OCI-LY7 (cell line): ENCODE results near the gene GFI1B. TPM values are rescaled to one million over a fixed set of nuclear protein-coding genes. Genes with fewer than 3 reads are reported as not detected.
A peak's percentile ranks its signal among the peaks of the same experiment; 100 is the strongest.

ENCODE experiments used
- BruUV-seq: library from RNA; stranded (reverse); fragments of 400-500 nt; replicated peaks from 2 replicates; lab custom pipeline; 2021; lab: Mats Ljungman, UMichigan
- CTCF ChIA-PET: fragments of 300-600 bp; sonication (Branson Sonifier 250); formaldehyde crosslinking; loops from one replicate; lab custom pipeline; 2022; ENCODE audit warnings: antibody characterized with exemption; ENCODE audit not compliant: unreplicated experiment; lab: Charles Lee
- POLR2A ChIA-PET: fragments of 300-600 bp; sonication (Branson Sonifier 250); formaldehyde crosslinking; loops from one replicate; lab custom pipeline; 2022; ENCODE audit warnings: antibody characterized with exemption; lab: Charles Lee
- DNase-seq: peaks from one replicate; pipeline ENCODE4 v3.0.0-alpha.2; 2015; ENCODE audit warnings: low spot score
- H2AFZ ChIP-seq: fragments of 200-600 bp; sonication (generic), shearing (Covaris generic); 2 replicates; pipeline ENCODE4 v1.6.1; 2014; ENCODE audit warnings: mild to moderate bottlenecking, antibody characterized with exemption, low read length, moderate library complexity
- H3K27ac ChIP-seq: fragments of 200-600 bp; sonication (generic); 2 replicates; pipeline ENCODE4 v1.5.1; 2014; ENCODE audit warnings: mixed run types, low read depth, mild to moderate bottlenecking, moderate library complexity, low read length, inconsistent platforms; ENCODE audit not compliant: poor library complexity, severe bottlenecking
- H3K36me3 ChIP-seq: fragments of 200-600 bp; sonication (generic); 2 replicates; pipeline ENCODE4 v1.6.1; 2014; ENCODE audit warnings: mild to moderate bottlenecking, antibody characterized with exemption, low read length, moderate library complexity, mixed read lengths; ENCODE audit not compliant: insufficient read depth
- H3K4me1 ChIP-seq: fragments of 200-600 bp; sonication (generic); 2 replicates; pipeline ENCODE4 v1.5.1; 2014; ENCODE audit warnings: mild to moderate bottlenecking, low read length; ENCODE audit not compliant: insufficient read depth, poor library complexity, severe bottlenecking
- H3K4me2 ChIP-seq: fragments of 200-600 bp; sonication (generic); 2 replicates; pipeline ENCODE4 v1.6.1; 2014; ENCODE audit warnings: mild to moderate bottlenecking, low read length
- H3K4me3 ChIP-seq: fragments of 200-600 bp; sonication (generic); 2 replicates; pipeline ENCODE4 v1.5.1; 2014; ENCODE audit warnings: mild to moderate bottlenecking, low read depth, low read length; ENCODE audit not compliant: poor library complexity, severe bottlenecking
- H3K79me2 ChIP-seq: fragments of 200-600 bp; sonication (generic); 2 replicates; pipeline ENCODE4 v1.6.1; 2016; ENCODE audit warnings: low read depth, mild to moderate bottlenecking, low read length, moderate library complexity, mixed read lengths; ENCODE audit not compliant: insufficient read depth
- H3K9me2 ChIP-seq: fragments of 200-600 bp; sonication (generic); 2 replicates; pipeline ENCODE4 v1.6.1; 2016; ENCODE audit warnings: mild to moderate bottlenecking, low read length, mixed read lengths; ENCODE audit not compliant: insufficient read depth
- H3K9me3 ChIP-seq: fragments of 200-600 bp; sonication (generic); 2 replicates; pipeline ENCODE4 v1.6.1; 2014; ENCODE audit warnings: mild to moderate bottlenecking, mixed run types, low read length, mixed read lengths
- H4K20me1 ChIP-seq: fragments of 200-600 bp; sonication (generic); 2 replicates; pipeline ENCODE4 v1.6.1; 2014; ENCODE audit warnings: mild to moderate bottlenecking, antibody characterized with exemption, low read length, moderate library complexity, mixed read lengths; ENCODE audit not compliant: insufficient read depth
- CTCF ChIP-seq: fragments of 200-600 bp; sonication (generic); conservative IDR thresholded peaks from 2 replicates; pipeline ENCODE4 v1.5.1; 2014; ENCODE audit warnings: mild to moderate bottlenecking, antibody characterized with exemption, low read length, moderate library complexity, mixed read lengths
- EZH2phosphoT487 ChIP-seq: fragments of 200-600 bp; sonication (generic); IDR thresholded peaks from 2 replicates; pipeline ENCODE4 v1.6.1; 2018; ENCODE audit warnings: low read depth, borderline replicate concordance, mild to moderate bottlenecking, mixed run types, antibody characterized with exemption, low read length, moderate library complexity, mixed read lengths
- intact Hi-C: fragments of 100-400 bp; cut with micrococcal nuclease; formaldehyde crosslinking; loops from one replicate; pipeline ENCODE4 v1.10.0; 2022; ENCODE audit not compliant: unreplicated experiment
- total RNA-seq, 2 experiments: library from RNA; depleted of rRNA in 1 of 2; stranded (reverse); fragments of >200 nt in 1 of 2; shearing (Covaris generic) in 1 of 2; gene quantifications; 2 replicates each; pipeline ENCODE4 v1.2.3, GENCODE V29; 2014 to 2022

The GFI1B gene
- total RNA-seq, 2 experiments from 2014 or later = 0.50 to 4.9 TPM

DNA sequence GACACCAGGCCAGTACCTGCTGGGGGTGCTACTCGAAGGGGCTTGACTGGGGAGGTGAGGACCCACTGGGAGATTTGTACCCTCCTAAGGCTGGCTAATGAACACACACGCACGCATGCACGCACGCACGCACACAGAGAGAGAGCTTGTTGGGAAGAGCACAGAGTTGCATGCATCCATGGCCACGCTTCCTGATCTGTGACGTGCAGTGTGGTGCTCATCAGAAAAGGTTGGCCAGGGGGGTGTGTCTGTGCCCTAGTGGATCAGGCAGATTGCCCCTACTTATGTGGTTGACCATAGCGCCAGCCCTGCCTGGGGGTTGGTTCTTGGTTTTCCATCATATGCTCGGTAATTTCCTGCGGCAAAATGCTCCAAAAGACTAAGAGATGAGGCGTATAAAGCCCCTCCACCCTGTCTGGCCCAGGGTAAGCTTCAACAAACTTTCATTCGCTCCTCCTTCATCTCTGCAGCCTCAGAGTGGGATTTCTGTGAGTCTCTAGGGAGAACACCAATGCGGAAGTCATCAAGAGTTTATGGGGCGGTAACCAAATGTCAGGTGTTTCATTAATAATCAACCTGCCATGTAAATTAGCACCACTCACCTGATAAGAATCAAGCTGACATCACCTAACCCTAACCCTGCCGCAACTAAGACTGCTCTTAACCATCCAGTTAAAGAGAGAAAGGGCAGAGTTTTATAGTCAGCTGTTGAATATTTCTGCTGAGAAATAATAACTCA is 8.0 kb upstream of the GFI1B start:
- intact Hi-C loops = loop anchor here (5.0 kb wide), 1 partner anchor 168 kb away; no protein-coding TSS in a partner anchor
- BruUV-seq = no TSS peak
- no peaks in the 10 kb centered on the region for H3K9me2 ChIP-seq
- no peaks in the 10 kb centered on the region for H3K4me1 ChIP-seq
- no peaks in the 10 kb centered on the region for H3K79me2 ChIP-seq
- no peak overlapping the region for H3K27ac ChIP-seq
- H4K20me1 ChIP-seq = no peaks in the 10 kb centered on the region
- H3K36me3 ChIP-seq = no peaks in the 10 kb centered on the region
- ChIA-PET CTCF (no interaction called here), POLR2A (no interaction called here)
- no peak overlapping the region for H2AFZ ChIP-seq
- TF ChIP-seq EZH2phosphoT487 (no peak), CTCF (no peak)
- no peak for DNase-seq
- H3K9me3 ChIP-seq = no peaks in the 10 kb centered on the region
- H3K4me2 ChIP-seq = no peak overlapping the region
- no peak overlapping the region for H3K4me3 ChIP-seq

- H4K20me1 ChIP-seq = no peaks in the 10 kb centered on the region
- ChIA-PET CTCF (no interaction called here), POLR2A (no interaction called here)
- TF ChIP-seq EZH2phosphoT487 = no peak
- no peaks in the 10 kb centered on the region for H3K9me2 ChIP-seq
- no TSS peak for BruUV-seq
- H3K36me3 ChIP-seq = no peaks in the 10 kb centered on the region
- H3K4me3 ChIP-seq = no peak overlapping the region
- intact Hi-C loops = loop anchor here (5.0 kb wide), 1 partner anchor 171 kb away; no protein-coding TSS in a partner anchor
- no peak overlapping the region for H3K4me2 ChIP-seq
- no peak overlapping the region for H2AFZ ChIP-seq
- no peaks in the 10 kb centered on the region for H3K9me3 ChIP-seq
- no peaks in the 10 kb centered on the region for H3K79me2 ChIP-seq
- peaks cover 11% of the 10 kb centered on the region for H3K4me1 ChIP-seq
- no peak overlapping the region for H3K27ac ChIP-seq
- DNase-seq = no peak
Measured at GRCh38 chr9:132973166-132973565, 5.3 kb upstream of the GFI1B start.

- Histone ChIP-seq H2AFZ (no peak overlapping the region), H3K4me2 (no peak overlapping the region), H3K4me3 (no peak overlapping the region), H3K9me2 (no peaks in the 10 kb centered on the region), H3K4me1 (peaks cover 17% of the 10 kb centered on the region), H3K36me3 (no peaks in the 10 kb centered on the region), H3K9me3 (no peaks in the 10 kb centered on the region), H3K27ac (no peak overlapping the region), H3K79me2 (no peaks in the 10 kb centered on the region), H4K20me1 (no peaks in the 10 kb centered on the region)
- intact Hi-C loops = loop anchor here (5.0 kb wide), 1 partner anchor 171 kb away; no protein-coding TSS in a partner anchor
- TF ChIP-seq CTCF = no peak
- no peak for TF ChIP-seq EZH2phosphoT487
- BruUV-seq = no TSS peak
- peak; percentile 47 for DNase-seq
- ChIA-PET CTCF (no interaction called here), POLR2A (no interaction called here)
Measured at GRCh38 chr9:132973713-132974112, 4.8 kb upstream of the GFI1B start.
